ENCODE results near the gene SFT2D3. TPM values are rescaled to one million over a fixed set of nuclear protein-coding genes. Genes with fewer than 3 reads are reported as not detected.

Gene SFT2D3
- total and polyA plus RNA-seq, 8 donors = 0.56 to 6.8 (median 2.8) TPM; not detected in 4

- intact Hi-C loops (cut with DNase I) = no loop called here
- no peak for TF ChIP-seq CTCF (IDR thresholded peaks at IDR 0.05)
- Histone ChIP-seq H3K36me3 (peaks cover 0 to 8% of the 10 kb centered on the region in 2 donors), H3K4me1 (peaks cover 0 to 34% of the 10 kb centered on the region in 2 donors), H3K9me3 (no peaks in the 10 kb centered on the region), H3K27ac (peak overlapping the region in 1 of 2 donors; percentile 0), H3K4me3 (no peak overlapping the region), H3K27me3 (peaks cover 3 to 44% of the 10 kb centered on the region in 2 donors)
- DNase-seq = no peak
- ATAC-seq = no peak
These were observed 35.9 kb upstream of the SFT2D3 start for GRCh38 chr2:127665267-127665893.

- TF ChIP-seq CTCF (IDR thresholded peaks at IDR 0.05) = no peak
- Histone ChIP-seq H3K36me3 (no peaks in the 10 kb centered on the region), H3K27ac (no peak overlapping the region), H3K27me3 (peaks cover 0 to 58% of the 10 kb centered on the region in 2 donors), H3K4me3 (no peak overlapping the region), H3K9me3 (no peaks in the 10 kb centered on the region), H3K4me1 (peaks cover 0 to 23% of the 10 kb centered on the region in 2 donors)
- DNase-seq (peak in 1 of 4 donors; percentile 46), ATAC-seq (no peak)
- intact Hi-C loops (cut with DNase I) = no loop called here
These were observed 32.2 kb upstream of the SFT2D3 start for GRCh38 chr2:127669056-127669455.

GRCh38 chr2:127670055-127670956 lies 31.0 kb upstream of the SFT2D3 start:
- peaks cover 0 to 58% of the 10 kb centered on the region in 2 donors for H3K27me3 ChIP-seq
- DNase-seq (no peak), ATAC-seq (no peak)
- H3K4me1 ChIP-seq = peaks cover 6 to 25% of the 10 kb centered on the region in 2 donors
- no peaks in the 10 kb centered on the region for H3K9me3 ChIP-seq
- no peak overlapping the region for H3K4me3 ChIP-seq
- TF ChIP-seq CTCF (IDR thresholded peaks at IDR 0.05) = no peak
- H3K27ac ChIP-seq = no peak overlapping the region
- intact Hi-C loops (cut with DNase I) = no loop called here
- H3K36me3 ChIP-seq = no peaks in the 10 kb centered on the region

- peaks cover 0 to 58% of the 10 kb centered on the region in 2 donors for H3K27me3 ChIP-seq
- no peak overlapping the region for H3K27ac ChIP-seq
- H3K36me3 ChIP-seq = no peaks in the 10 kb centered on the region
- peak overlapping the region in 1 of 2 donors; percentile 55 for H3K4me3 ChIP-seq
- intact Hi-C loops (cut with DNase I) = no loop called here
- TF ChIP-seq CTCF (IDR thresholded peaks at IDR 0.05) = no peak
- DNase-seq = no peak
- no peak for ATAC-seq
- H3K9me3 ChIP-seq = no peaks in the 10 kb centered on the region
- H3K4me1 ChIP-seq = peaks cover 6 to 25% of the 10 kb centered on the region in 2 donors
These were observed 30.4 kb upstream of the SFT2D3 start for GRCh38 chr2:127670957-127671290.

All from left lung (tissue), 10 donors.